Hepatocyte (in vitro differentiated cells): ENCODE results near the gene SEMA4G. TPM values are rescaled to one million over a fixed set of nuclear protein-coding genes. Genes with fewer than 3 reads are reported as not detected.

Experiments
- DNase-seq: peaks from one replicate; pipeline ENCODE4 v3.0.0-alpha.2; 2016; ENCODE audit warnings: low spot score
- H2AFZ ChIP-seq: fragments of 200-600 bp; sonication (generic); 2 replicates; pipeline ENCODE4 v1.6.0; 2016; ENCODE audit warnings: antibody characterized with exemption, mild to moderate bottlenecking
- H3K27ac ChIP-seq: fragments of 200-600 bp; sonication (generic); 2 replicates; pipeline ENCODE4 v1.5.1; 2016; ENCODE audit warnings: mild to moderate bottlenecking
- H3K27me3 ChIP-seq: fragments of 200-600 bp; sonication (generic); 2 replicates; pipeline ENCODE4 v1.6.1; 2016
- H3K36me3 ChIP-seq: fragments of 200-600 bp; sonication (generic); replicated peaks from 2 replicates; pipeline ENCODE4 v1.5.1; 2016; ENCODE audit warnings: low read depth; ENCODE audit not compliant: insufficient read depth
- H3K4me1 ChIP-seq: fragments of 200-600 bp; sonication (generic); 2 replicates; pipeline ENCODE4 v1.5.1; 2016; ENCODE audit warnings: mild to moderate bottlenecking, moderate library complexity; ENCODE audit not compliant: insufficient read depth
- H3K4me2 ChIP-seq: fragments of 200-600 bp; sonication (generic); 2 replicates; pipeline ENCODE4 v1.6.0; 2016
- H3K4me3 ChIP-seq: fragments of 200-600 bp; sonication (generic); 2 replicates; pipeline ENCODE4 v1.5.1; 2016; ENCODE audit warnings: mild to moderate bottlenecking
- H3K79me2 ChIP-seq: fragments of 200-600 bp; sonication (generic); 2 replicates; pipeline ENCODE4 v1.6.0; 2017; ENCODE audit warnings: mild to moderate bottlenecking
- H3K9me2 ChIP-seq: fragments of 200-600 bp; sonication (generic); replicated peaks from 2 replicates; pipeline ENCODE4 v1.6.0; 2017; ENCODE audit warnings: mild to moderate bottlenecking; ENCODE audit not compliant: insufficient read depth
- H3K9me3 ChIP-seq: fragments of 200-600 bp; sonication (generic); 2 replicates; pipeline ENCODE4 v1.5.1; 2016; ENCODE audit warnings: low read depth, mild to moderate bottlenecking
- H4K20me1 ChIP-seq: fragments of 200-600 bp; sonication (generic); 2 replicates; pipeline ENCODE4 v1.6.0; 2016; ENCODE audit warnings: mild to moderate bottlenecking; ENCODE audit not compliant: insufficient read depth, poor library complexity, severe bottlenecking
- EZH2 ChIP-seq: fragments of 200-600 bp; sonication (generic); IDR thresholded peaks from 2 replicates; pipeline ENCODE4 v1.6.1; 2016; ENCODE audit warnings: antibody characterized with exemption, mild to moderate bottlenecking, borderline replicate concordance
- EZH2phosphoT487 ChIP-seq: fragments of 200-600 bp; sonication (generic); IDR thresholded peaks from one replicate; pipeline ENCODE4 v1.6.1; 2018; ENCODE audit warnings: antibody characterized with exemption, mild to moderate bottlenecking, low read depth, moderate library complexity; ENCODE audit not compliant: unreplicated experiment, severe bottlenecking
- WGBS: methylation state at CpG from one replicate; pipeline ENCODE4 v1.1.6; 2016; ENCODE audit warnings: low lambda C conversion rate; ENCODE audit errors: missing lambda C conversion rate; 5-methylcytosine and 5-hydroxymethylcytosine counted together
- polyA plus RNA-seq: library from polyadenylated mRNA; unstranded; fragments of >200 nt; fragmentation: Nextera tagmentation; extraction: Ambion mirVana; gene quantifications from 2 replicates; pipeline ENCODE4 v1.2.1, GENCODE V29; 2016
- total RNA-seq: library from RNA; depleted of rRNA; stranded (reverse); fragments of >200 nt; gene quantifications from 2 replicates; pipeline ENCODE4 v1.2.3, GENCODE V29; 2014
- TF ChIP-seq, protein P1 (sequence below): fragments of 200-600 bp; sonication (generic); IDR thresholded peaks from 2 replicates; pipeline ENCODE4 v1.5.1; 2016; ENCODE audit warnings: antibody characterized with exemption, mild to moderate bottlenecking; ENCODE audit not compliant: poor library complexity

SEMA4G gene
- total and polyA plus RNA-seq, 2 experiments from 2014 or later, result 38.9 to 54.8 TPM

DNA sequence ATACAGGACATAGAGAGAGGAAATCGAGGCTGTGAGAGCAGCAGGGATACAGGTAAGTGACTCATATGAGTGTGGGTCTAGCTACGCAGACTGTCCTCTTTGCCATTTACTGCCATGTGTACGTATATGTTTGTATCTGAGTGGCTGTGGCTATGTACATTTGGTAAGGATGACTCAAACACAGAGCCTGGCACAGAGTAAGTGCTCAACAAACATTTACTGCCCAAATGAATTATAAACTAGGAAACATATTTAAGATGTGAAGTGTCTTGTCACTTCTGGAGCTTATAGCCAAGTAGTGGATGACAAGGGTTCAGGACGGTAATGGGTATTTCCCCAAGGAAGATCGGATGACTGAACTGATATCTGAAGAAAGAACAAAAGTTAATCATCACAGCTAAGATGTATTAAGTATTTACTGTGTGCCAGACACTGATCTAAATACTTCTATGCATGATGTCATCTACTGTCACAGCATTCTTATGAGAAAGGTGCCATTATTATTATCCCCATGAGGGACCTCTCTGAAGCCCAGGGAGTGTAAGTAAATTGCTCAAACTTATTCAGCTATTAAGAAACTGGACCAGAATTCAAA, 12.0 kb downstream of the SEMA4G start:
- 95% methylated on average over 5 of the region's 5 CpGs for WGBS
- no peaks in the 10 kb centered on the region for H3K27me3 ChIP-seq

DNA sequence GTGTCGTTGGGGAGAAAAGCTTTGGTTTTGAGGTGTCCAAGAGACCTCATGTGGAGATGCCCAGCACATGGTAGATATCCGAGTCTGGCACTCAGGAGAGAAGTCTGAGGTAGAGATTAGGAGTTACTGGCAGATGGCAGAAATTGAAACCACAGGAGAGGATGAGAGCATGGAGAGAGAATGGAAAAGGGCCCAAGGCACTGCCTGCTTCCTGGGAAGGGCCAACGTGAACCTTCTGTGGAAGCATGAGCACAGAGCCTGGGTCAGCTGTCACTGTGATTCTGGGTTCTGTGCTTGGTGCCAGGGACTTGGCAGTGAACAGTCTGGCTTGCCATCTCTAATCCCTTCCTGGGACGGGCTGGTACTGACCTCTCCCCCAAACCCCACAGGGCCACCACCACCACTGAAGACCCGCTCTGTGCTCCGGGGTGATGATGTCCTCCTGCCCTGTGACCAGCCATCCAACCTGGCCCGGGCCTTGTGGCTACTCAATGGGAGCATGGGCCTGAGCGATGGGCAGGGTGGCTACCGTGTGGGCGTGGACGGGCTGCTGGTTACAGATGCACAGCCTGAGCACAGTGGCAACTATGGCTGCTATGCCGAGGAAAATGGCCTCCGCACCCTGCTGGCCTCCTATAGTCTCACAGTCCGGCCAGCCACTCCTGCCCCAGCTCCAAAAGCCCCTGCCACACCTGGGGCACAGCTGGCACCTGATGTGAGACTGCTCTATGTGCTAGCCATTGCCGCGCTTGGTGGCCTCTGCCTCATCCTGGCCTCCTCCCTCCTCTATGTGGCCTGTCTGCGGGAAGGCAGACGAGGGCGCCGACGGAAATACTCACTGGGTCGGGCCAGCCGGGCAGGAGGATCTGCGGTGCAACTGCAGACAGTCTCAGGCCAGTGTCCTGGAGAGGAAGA, 13.9 kb downstream of the SEMA4G start:
- TF ChIP-seq, protein P1, sequence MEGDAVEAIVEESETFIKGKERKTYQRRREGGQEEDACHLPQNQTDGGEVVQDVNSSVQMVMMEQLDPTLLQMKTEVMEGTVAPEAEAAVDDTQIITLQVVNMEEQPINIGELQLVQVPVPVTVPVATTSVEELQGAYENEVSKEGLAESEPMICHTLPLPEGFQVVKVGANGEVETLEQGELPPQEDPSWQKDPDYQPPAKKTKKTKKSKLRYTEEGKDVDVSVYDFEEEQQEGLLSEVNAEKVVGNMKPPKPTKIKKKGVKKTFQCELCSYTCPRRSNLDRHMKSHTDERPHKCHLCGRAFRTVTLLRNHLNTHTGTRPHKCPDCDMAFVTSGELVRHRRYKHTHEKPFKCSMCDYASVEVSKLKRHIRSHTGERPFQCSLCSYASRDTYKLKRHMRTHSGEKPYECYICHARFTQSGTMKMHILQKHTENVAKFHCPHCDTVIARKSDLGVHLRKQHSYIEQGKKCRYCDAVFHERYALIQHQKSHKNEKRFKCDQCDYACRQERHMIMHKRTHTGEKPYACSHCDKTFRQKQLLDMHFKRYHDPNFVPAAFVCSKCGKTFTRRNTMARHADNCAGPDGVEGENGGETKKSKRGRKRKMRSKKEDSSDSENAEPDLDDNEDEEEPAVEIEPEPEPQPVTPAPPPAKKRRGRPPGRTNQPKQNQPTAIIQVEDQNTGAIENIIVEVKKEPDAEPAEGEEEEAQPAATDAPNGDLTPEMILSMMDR, result no peak
- TF ChIP-seq EZH2, result no peak
- no peak for TF ChIP-seq EZH2phosphoT487
- no peaks in the 10 kb centered on the region for H3K36me3 ChIP-seq
- no peaks in the 10 kb centered on the region for H3K9me3 ChIP-seq
- no peaks in the 10 kb centered on the region for H3K9me2 ChIP-seq
- no peaks in the 10 kb centered on the region for H4K20me1 ChIP-seq
- peaks cover 20% of the 10 kb centered on the region for H3K79me2 ChIP-seq
- no peak overlapping the region for H3K27ac ChIP-seq
- no peak overlapping the region for H3K4me2 ChIP-seq
- no peaks in the 10 kb centered on the region for H3K27me3 ChIP-seq
- peaks cover 14% of the 10 kb centered on the region for H3K4me1 ChIP-seq
- no peak overlapping the region for H3K4me3 ChIP-seq
- WGBS, result 94% methylated on average over 24 of the region's 24 CpGs
- no peak for DNase-seq
- H2AFZ ChIP-seq, result no peak overlapping the region

More for the DNA sequence above, 12.0 kb downstream of the SEMA4G start:
- no peaks in the 10 kb centered on the region for H3K9me2 ChIP-seq
- TF ChIP-seq, protein P1, result no peak
- TF ChIP-seq EZH2 (no peak), EZH2phosphoT487 (no peak)
- peaks cover 5% of the 10 kb centered on the region for H3K79me2 ChIP-seq
- no peak overlapping the region for H3K27ac ChIP-seq
- H2AFZ ChIP-seq, result no peak overlapping the region
- H3K36me3 ChIP-seq, result no peaks in the 10 kb centered on the region
- H3K9me3 ChIP-seq, result no peaks in the 10 kb centered on the region
- no peak overlapping the region for H3K4me3 ChIP-seq
- no peaks in the 10 kb centered on the region for H4K20me1 ChIP-seq
- no peak for DNase-seq
- peaks cover 9% of the 10 kb centered on the region for H3K4me1 ChIP-seq
- no peak overlapping the region for H3K4me2 ChIP-seq

DNA sequence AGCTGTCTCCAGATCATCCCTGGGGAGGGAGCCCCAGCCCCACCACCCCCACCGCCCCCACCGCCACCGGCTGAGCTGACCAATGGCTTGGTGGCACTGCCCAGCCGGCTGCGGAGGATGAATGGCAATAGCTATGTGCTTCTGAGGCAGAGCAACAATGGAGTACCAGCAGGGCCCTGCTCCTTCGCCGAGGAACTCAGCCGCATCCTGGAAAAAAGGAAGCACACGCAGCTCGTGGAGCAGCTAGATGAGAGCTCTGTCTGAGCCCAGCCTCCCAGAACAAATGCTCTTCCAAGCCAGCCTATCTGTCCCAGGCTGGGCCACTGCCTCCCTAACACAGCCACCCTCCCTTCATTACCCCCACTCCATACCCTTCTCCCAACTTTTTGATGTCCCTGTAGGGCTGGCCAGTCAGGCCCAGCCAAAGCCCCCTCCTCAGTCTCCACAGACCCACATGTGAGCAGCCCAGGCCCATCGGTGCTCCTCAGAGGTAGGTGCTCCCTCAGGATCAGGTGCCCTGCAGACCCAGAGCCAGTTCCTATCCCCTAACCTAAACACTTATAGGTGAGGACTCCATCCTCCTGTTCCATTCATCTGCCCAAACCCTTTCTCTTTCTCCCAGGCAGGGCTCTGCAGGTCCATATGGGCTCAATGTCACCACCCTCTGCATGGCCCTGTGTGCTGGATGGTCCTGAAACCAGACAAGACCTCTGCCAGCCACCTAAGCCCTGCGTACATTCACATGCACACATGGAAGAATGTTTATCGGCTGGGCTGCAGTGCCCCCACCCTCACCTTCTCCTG, 14.8 kb downstream of the SEMA4G start:
- no peak overlapping the region for H3K4me2 ChIP-seq
- H3K4me1 ChIP-seq, result peaks cover 14% of the 10 kb centered on the region
- no peak for DNase-seq
- H3K79me2 ChIP-seq, result peaks cover 29% of the 10 kb centered on the region
- no peak for TF ChIP-seq EZH2
- TF ChIP-seq, protein P1, result no peak
- TF ChIP-seq EZH2phosphoT487, result no peak
- no peak overlapping the region for H3K4me3 ChIP-seq
- no peak overlapping the region for H3K27ac ChIP-seq
- no peak overlapping the region for H2AFZ ChIP-seq
- H3K36me3 ChIP-seq, result no peaks in the 10 kb centered on the region
- 95% methylated on average over 8 of the region's 13 CpGs for WGBS
- H4K20me1 ChIP-seq, result no peaks in the 10 kb centered on the region
- no peaks in the 10 kb centered on the region for H3K9me2 ChIP-seq
- no peaks in the 10 kb centered on the region for H3K27me3 ChIP-seq
- no peaks in the 10 kb centered on the region for H3K9me3 ChIP-seq
